Measurements from ENCODE around the gene PKLR. TPM values are rescaled to one million over a fixed set of nuclear protein-coding genes. Genes with fewer than 3 reads are reported as not detected.
"Not testable (repeated sequence)": the region's sequence is repeated elsewhere in the genome, so short reads cannot be mapped to it uniquely, and the experiment has no call there.

PKLR gene
- polyA plus RNA-seq, 1 experiment, result not detected

DNA sequence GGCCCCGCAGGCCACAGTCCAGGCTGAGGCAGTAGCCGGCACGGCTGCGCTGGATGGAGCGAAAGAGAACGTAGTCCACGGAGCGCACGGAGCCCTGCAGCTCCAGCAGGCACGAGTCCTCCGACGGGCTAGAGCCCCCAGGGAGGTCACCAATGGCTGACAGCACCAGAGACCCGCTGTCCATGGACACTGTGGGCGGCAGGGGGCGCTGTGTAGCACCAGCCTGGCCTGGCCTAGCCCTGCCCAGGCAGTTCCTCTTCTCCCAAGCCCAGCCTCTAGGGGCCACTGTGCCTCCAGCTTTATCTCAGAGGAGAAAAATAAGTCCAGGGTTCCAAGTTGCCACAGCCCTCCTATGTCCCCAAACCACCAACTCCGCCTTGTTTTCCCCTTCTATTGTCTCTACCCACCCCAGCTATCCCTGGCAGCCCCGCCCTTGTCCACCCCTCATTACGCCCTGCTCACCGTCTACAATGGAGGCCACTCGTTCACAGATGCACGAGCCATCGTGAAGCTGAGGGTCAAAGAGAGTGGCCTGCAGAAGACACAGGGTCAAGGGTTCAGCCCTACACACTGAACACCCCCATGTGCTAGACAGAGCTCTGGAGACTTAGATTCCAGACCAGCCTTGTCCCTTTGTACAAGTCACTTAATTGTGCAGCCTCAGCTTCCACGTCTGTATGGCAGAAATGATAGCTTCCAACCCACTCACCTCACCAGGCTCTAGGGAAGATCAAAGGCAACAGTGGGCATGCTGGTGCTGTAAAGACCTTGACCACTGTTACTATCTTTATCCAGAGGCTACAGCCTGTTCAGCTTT is 50.4 kb downstream of the PKLR start:
- POLR2A ChIA-PET, result interaction anchor here (1.0 to 3.0 kb wide), 5 partner anchors 11 to 57 kb away, joined by 3 to 18 read pairs (median 5); partner anchors contain the start of genes CLK2, FDPS and SCAMP3
- H3K4me3 ChIP-seq (ENCODE audit: low read depth, low read length), result 0 out of 2 replicates have a peak overlapping the region, but pooled peaks have one; percentile 10
- CTCF ChIA-PET, result interaction anchor here (0.5 to 5.7 kb wide), 59 partner anchors 9 to 1076 kb away, joined by 3 to 62 read pairs (median 6); partner anchors contain the start of genes CLK2, FDPS, HCN3 and KRTCAP2
- H3K27ac ChIP-seq (ENCODE audit: low read depth, low read length), result no peak overlapping the region
- H3K27me3 ChIP-seq (ENCODE audit: control insufficient read depth, insufficient read depth, low read length), result no peaks in the 10 kb centered on the region
- DNase-seq (ENCODE audit: low read depth, low spot score), result peak; percentile 81
- H3K9me3 ChIP-seq (ENCODE audit: control insufficient read depth, insufficient read depth, low read length), result no peaks in the 10 kb centered on the region; the same call in 1 of the 2 replicates
- TF ChIP-seq, protein P1, sequence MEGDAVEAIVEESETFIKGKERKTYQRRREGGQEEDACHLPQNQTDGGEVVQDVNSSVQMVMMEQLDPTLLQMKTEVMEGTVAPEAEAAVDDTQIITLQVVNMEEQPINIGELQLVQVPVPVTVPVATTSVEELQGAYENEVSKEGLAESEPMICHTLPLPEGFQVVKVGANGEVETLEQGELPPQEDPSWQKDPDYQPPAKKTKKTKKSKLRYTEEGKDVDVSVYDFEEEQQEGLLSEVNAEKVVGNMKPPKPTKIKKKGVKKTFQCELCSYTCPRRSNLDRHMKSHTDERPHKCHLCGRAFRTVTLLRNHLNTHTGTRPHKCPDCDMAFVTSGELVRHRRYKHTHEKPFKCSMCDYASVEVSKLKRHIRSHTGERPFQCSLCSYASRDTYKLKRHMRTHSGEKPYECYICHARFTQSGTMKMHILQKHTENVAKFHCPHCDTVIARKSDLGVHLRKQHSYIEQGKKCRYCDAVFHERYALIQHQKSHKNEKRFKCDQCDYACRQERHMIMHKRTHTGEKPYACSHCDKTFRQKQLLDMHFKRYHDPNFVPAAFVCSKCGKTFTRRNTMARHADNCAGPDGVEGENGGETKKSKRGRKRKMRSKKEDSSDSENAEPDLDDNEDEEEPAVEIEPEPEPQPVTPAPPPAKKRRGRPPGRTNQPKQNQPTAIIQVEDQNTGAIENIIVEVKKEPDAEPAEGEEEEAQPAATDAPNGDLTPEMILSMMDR (IDR thresholded peaks at IDR 0.05; ENCODE audit: low read depth, low read length), result peak; percentile 99

DNA sequence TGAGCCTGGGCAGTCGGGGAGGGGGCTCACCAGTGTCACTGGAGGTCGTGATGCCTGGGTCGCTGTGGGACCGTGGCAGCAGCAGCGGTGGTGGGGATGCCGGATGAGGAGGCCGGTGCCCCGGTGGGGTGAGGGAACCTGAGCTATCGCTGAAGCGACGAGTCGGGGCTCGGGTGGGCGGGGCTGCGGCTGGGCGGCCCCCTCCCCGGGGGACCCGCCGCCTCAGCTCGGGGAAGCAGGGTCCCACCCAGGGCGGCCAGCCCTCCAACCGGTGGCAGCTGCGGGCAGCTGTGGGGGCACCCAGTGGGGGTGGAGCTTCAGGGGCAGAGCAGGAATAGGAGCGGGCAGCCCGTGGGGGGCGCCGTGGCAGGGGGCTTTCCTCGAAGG is 51.0 kb downstream of the PKLR start:
- ChIA-PET CTCF (interaction anchor here (0.6 to 5.7 kb wide), 55 partner anchors 8 to 707 kb away, joined by 3 to 62 read pairs (median 6); partner anchors contain the start of genes CLK2, FDPS, HCN3 and KRTCAP2), POLR2A (interaction anchor here (1.0 to 3.0 kb wide), 5 partner anchors 11 to 58 kb away, joined by 3 to 18 read pairs (median 5); partner anchors contain the start of genes CLK2, FDPS and SCAMP3)
- no peak for DNase-seq (ENCODE audit: low read depth, low spot score)
- Histone ChIP-seq H3K9me3 (ENCODE audit: control insufficient read depth, insufficient read depth, low read length) (no peaks in the 10 kb centered on the region; the same call in 1 of the 2 replicates), H3K27me3 (ENCODE audit: control insufficient read depth, insufficient read depth, low read length) (no peaks in the 10 kb centered on the region), H3K27ac (ENCODE audit: low read depth, low read length) (no peak overlapping the region), H3K4me3 (ENCODE audit: low read depth, low read length) (0 out of 2 replicates have a peak overlapping the region, but pooled peaks have one; percentile 10)
- TF ChIP-seq, protein P1 (IDR thresholded peaks at IDR 0.05; ENCODE audit: low read depth, low read length), result no peak

DNA sequence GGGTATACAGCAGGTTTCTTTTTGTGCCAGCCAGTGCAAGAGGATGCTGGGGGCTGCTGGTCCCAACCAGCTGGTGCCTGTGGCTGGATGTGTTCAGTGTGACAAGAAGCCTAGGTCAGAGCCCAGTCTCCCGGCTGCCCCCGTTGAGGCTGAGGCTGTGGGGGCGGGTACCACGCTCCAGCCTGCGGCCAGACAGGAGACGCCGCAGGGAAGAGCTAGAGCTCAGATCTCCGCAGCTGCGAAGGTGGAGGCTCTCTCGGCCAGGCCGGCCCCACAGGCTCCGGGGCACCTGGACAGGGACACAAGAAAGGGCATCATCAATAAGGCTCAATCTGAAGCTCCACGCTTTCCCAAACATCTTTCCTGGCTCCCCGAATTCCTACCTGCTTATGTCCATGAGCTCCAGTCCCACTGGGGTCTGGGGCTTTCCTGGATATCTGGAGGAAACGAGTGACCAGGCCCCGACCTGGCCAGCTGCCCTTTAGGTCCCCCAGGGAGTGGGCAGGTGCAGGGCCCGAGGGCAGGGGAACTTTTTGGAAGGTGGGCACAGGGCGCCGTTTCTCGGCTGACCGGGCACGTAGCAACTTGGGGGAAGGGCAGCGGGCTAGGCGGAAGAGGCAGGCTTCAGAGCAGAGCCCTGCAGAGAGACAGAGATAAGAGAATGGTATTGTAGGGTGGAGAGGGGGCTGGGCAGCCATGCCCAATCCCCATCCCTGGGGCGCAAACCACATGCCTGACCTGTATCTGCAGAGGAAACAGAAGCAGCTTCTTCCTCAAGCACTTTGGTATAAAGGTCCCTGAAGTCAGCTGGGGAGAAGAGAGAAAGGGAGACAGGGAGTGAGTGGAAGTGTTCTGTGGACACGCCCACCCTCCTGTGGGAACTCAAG is 53.3 kb downstream of the PKLR start:
- no peak overlapping the region for H3K4me3 ChIP-seq (ENCODE audit: low read depth, low read length)
- TF ChIP-seq, protein P1 (IDR thresholded peaks at IDR 0.05; ENCODE audit: low read depth, low read length), result no peak
- DNase-seq (ENCODE audit: low read depth, low spot score), result no peak
- no peaks in the 10 kb centered on the region for H3K27me3 ChIP-seq (ENCODE audit: control insufficient read depth, insufficient read depth, low read length)
- H3K9me3 ChIP-seq (ENCODE audit: control insufficient read depth, insufficient read depth, low read length), result no peaks in the 10 kb centered on the region
- H3K27ac ChIP-seq (ENCODE audit: low read depth, low read length), result no peak overlapping the region
- ChIA-PET CTCF (interaction anchor here (1.0 to 5.7 kb wide), 6 partner anchors 8 to 75 kb away, joined by 3 to 62 read pairs (median 4); partner anchors contain the start of genes ENTREP3, MTX1 and THBS3), POLR2A (no interaction called here)

DNA sequence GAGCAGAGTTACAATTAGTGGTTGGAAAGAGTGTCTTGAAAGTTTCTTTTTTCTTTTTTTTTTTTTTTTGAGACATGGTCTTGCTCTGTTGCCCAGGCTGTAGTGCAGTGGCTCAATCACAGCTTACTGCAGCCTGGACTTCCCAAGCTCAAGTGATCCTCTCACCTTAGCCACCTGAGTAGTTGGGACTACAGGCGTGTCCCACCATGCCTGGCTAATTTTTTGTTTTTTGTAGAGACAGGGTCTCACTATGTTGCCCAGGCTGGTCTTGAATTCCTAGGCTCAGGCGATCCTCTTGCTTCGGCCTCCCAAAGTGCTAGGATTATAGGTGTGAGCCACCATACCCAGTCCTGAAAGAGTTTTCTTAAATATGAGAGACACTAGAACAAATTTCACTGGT is 54.4 kb downstream of the PKLR start:
- H3K27me3 ChIP-seq (ENCODE audit: control insufficient read depth, insufficient read depth, low read length); DNase-seq (ENCODE audit: low read depth, low spot score); H3K27ac ChIP-seq (ENCODE audit: low read depth, low read length); POLR2A ChIA-PET; H3K4me3 ChIP-seq (ENCODE audit: low read depth, low read length); H3K9me3 ChIP-seq (ENCODE audit: control insufficient read depth, insufficient read depth, low read length): not testable (repeated sequence)
- CTCF ChIA-PET, result interaction anchor here (1.0 to 1.3 kb wide), 3 partner anchors 9 to 22 kb away, joined by 3 to 5 read pairs (median 4); partner anchors contain the start of gene ENTREP3

DNA sequence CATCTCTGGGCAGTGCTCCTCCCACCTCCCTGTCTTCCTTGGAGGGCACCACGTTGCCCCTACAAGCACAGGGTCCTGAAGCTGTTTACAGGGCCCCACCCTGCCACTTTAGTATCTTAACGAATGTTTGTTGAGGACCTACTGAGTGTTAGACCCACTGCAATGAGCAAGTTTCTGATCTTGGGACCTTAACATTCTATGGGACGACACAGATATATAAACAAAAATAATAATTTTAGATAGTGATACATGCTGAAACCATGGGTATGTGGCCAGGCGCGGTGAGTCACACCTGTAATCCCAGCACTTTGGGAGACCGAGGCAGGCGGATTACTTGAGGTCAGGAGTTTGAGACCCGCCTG is 56.1 kb downstream of the PKLR start:
- peak overlapping the region; percentile 82 for H3K27ac ChIP-seq (ENCODE audit: low read depth, low read length)
- H3K4me3 ChIP-seq (ENCODE audit: low read depth, low read length), result peak overlapping the region; percentile 72
- no peaks in the 10 kb centered on the region for H3K9me3 ChIP-seq (ENCODE audit: control insufficient read depth, insufficient read depth, low read length)
- no peak for DNase-seq (ENCODE audit: low read depth, low spot score)
- CTCF ChIA-PET, result interaction anchor here (1.0 kb wide), 1 partner anchor 11 kb away, joined by 3 read pairs; no protein-coding TSS in a partner anchor
- POLR2A ChIA-PET, result interaction anchor here (0.6 to 1.9 kb wide), 3 partner anchors 17 to 38 kb away, joined by 4 to 11 read pairs (median 6); partner anchors contain the start of genes CLK2, SCAMP3 and THBS3
- TF ChIP-seq, protein P1 (IDR thresholded peaks at IDR 0.05; ENCODE audit: low read depth, low read length), result no peak
- H3K27me3 ChIP-seq (ENCODE audit: control insufficient read depth, insufficient read depth, low read length), result no peaks in the 10 kb centered on the region
